IMR-90 (cell line): ENCODE data around the gene NRIP1. TPM values are rescaled to one million over a fixed set of nuclear protein-coding genes. Genes with fewer than 3 reads are reported as not detected.
A peak's percentile ranks its signal among the peaks of the same experiment; 100 is the strongest.

Experiments
- ATAC-seq: fragments of 200-7000 bp; cut with Tn5 transposase; 2 replicates; pipeline ENCODE4 v1.9.1; 2020; ENCODE audit warnings: low read depth, mild to moderate bottlenecking, moderate library complexity
- BruUV-seq: library from RNA; stranded (reverse); fragments of 400-500 nt; replicated peaks from 2 replicates; lab custom pipeline; 2021; lab: Mats Ljungman, UMichigan
- CTCF ChIA-PET: fragments of 300-600 bp; formaldehyde crosslinking; extraction: SDS; loops from one replicate; lab custom pipeline; 2021; ENCODE audit warnings: antibody characterized with exemption; lab: Yijun Ruan, JAX
- POLR2A ChIA-PET: fragments of 300-600 bp; sonication (Branson Sonifier 250); formaldehyde crosslinking; loops from one replicate; lab custom pipeline; 2022; ENCODE audit warnings: antibody characterized with exemption; ENCODE audit not compliant: unreplicated experiment; lab: Charles Lee
- DNase-seq: peaks from one replicate; pipeline ENCODE4 v3.0.0; 2013
- H2AFZ ChIP-seq: replicated peaks from 2 replicates; pipeline ENCODE3; 2013; ENCODE audit warnings: low read length, mild to moderate bottlenecking; ENCODE audit not compliant: poor library complexity
- H2AK5ac ChIP-seq: 2 replicates; pipeline ENCODE4 v1.6.1; 2013; ENCODE audit warnings: low read depth, low read length, inconsistent platforms
- H2AK9ac ChIP-seq: replicated peaks from 2 replicates; pipeline ENCODE3; 2013; ENCODE audit warnings: mild to moderate bottlenecking, low read depth, low read length, moderate library complexity; ENCODE audit not compliant: poor library complexity
- H2BK120ac ChIP-seq: 2 replicates; pipeline ENCODE4 v1.6.1; 2013; ENCODE audit warnings: low read depth, low read length, inconsistent platforms
- H2BK15ac ChIP-seq: 3 replicates; pipeline ENCODE4 v1.6.1; 2013; ENCODE audit warnings: low read depth, low read length, inconsistent platforms
- H2BK20ac ChIP-seq: 2 replicates; pipeline ENCODE4 v1.6.1; 2013; ENCODE audit warnings: low read depth, mild to moderate bottlenecking, inconsistent platforms, low read length, moderate library complexity
- H2BK5ac ChIP-seq: 2 replicates; pipeline ENCODE4 v1.6.1; 2013; ENCODE audit warnings: mild to moderate bottlenecking, low read depth, low read length, inconsistent platforms; ENCODE audit not compliant: poor library complexity, severe bottlenecking
- H3K14ac ChIP-seq: replicated peaks from 2 replicates; pipeline ENCODE4 v1.6.1; 2013; ENCODE audit warnings: low read depth, low read length, inconsistent platforms
- H3K18ac ChIP-seq: 2 replicates; pipeline ENCODE4 v1.6.1; 2013; ENCODE audit warnings: low read depth, low read length, control low read depth
- H3K23ac ChIP-seq: 2 replicates; pipeline ENCODE4 v1.6.1; 2013; ENCODE audit warnings: low read depth, low read length, inconsistent platforms
- H3K27ac ChIP-seq: 2 replicates; pipeline ENCODE4 v1.5.1; 2013; ENCODE audit warnings: mild to moderate bottlenecking, control low read depth, low read length; ENCODE audit not compliant: insufficient read depth
- H3K27me3 ChIP-seq: 2 replicates; pipeline ENCODE4 v1.6.1; 2013; ENCODE audit warnings: low read length; ENCODE audit not compliant: control insufficient read depth, insufficient read depth
- H3K36me3 ChIP-seq: 2 replicates; pipeline ENCODE4 v1.6.1; 2013; ENCODE audit warnings: low read length, mixed read lengths; ENCODE audit not compliant: control insufficient read depth, insufficient read depth
- H3K4ac ChIP-seq: 2 replicates; pipeline ENCODE4 v1.6.1; 2013; ENCODE audit warnings: low read depth, low read length, inconsistent platforms
- H3K4me1 ChIP-seq: 2 replicates; pipeline ENCODE4 v1.6.1; 2013; ENCODE audit warnings: low read length, mixed read lengths; ENCODE audit not compliant: control insufficient read depth, insufficient read depth
- H3K4me2 ChIP-seq: 2 replicates; pipeline ENCODE4 v1.6.1; 2013; ENCODE audit warnings: low read depth, mild to moderate bottlenecking, control low read depth, low read length, moderate library complexity
- H3K4me3 ChIP-seq: 2 replicates; pipeline ENCODE4 v1.5.1; 2013; ENCODE audit warnings: low read depth, mild to moderate bottlenecking, control low read depth, low read length, moderate library complexity; ENCODE audit not compliant: insufficient read depth
- H3K56ac ChIP-seq: 2 replicates; pipeline ENCODE4 v1.6.1; 2013; ENCODE audit warnings: low read length, inconsistent platforms; ENCODE audit not compliant: insufficient read depth; ENCODE audit errors: extremely low read depth
- H3K79me1 ChIP-seq, 2 experiments: 2 replicates each; pipeline ENCODE4 v1.6.1; 2013; ENCODE audit warnings: low read length in 2 of 2, inconsistent platforms in 1 of 2, low read depth in 1 of 2
- H3K9ac ChIP-seq: 2 replicates; pipeline ENCODE4 v1.6.1; 2013; ENCODE audit warnings: low read depth, low read length, control low read depth
- H3K9me1 ChIP-seq: 2 replicates; pipeline ENCODE4 v1.6.1; 2013; ENCODE audit warnings: low read length, inconsistent platforms; ENCODE audit not compliant: insufficient read depth
- H3K9me3 ChIP-seq: 2 replicates; pipeline ENCODE4 v1.6.1; 2013; ENCODE audit warnings: low read length; ENCODE audit not compliant: control insufficient read depth, insufficient read depth
- H4K20me1 ChIP-seq: 2 replicates; pipeline ENCODE4 v1.6.1; 2013; ENCODE audit warnings: low read length, inconsistent platforms; ENCODE audit not compliant: insufficient read depth
- H4K5ac ChIP-seq: 2 replicates; pipeline ENCODE4 v1.6.1; 2013; ENCODE audit warnings: mild to moderate bottlenecking, low read depth, low read length, control low read depth
- H4K8ac ChIP-seq, 2 experiments: 2 replicates each; pipeline ENCODE4 v1.6.1; 2013; ENCODE audit warnings: low read depth in 2 of 2, low read length in 2 of 2, control low read depth in 1 of 2, inconsistent platforms in 1 of 2
- H4K91ac ChIP-seq: 2 replicates; pipeline ENCODE4 v1.6.1; 2013; ENCODE audit warnings: low read depth, low read length, inconsistent platforms; ENCODE audit not compliant: insufficient read depth
- BHLHE40 ChIP-seq: fragments of 150-350 bp; IDR thresholded peaks from 2 replicates; pipeline ENCODE4 v1.6.1; 2016; ENCODE audit warnings: mild to moderate bottlenecking, low read depth, low read length
- CEBPB ChIP-seq: IDR thresholded peaks from 2 replicates; pipeline ENCODE4 v1.6.1; 2012; ENCODE audit warnings: low read depth, low read length, improper control_type of control experiment
- CHD1 ChIP-seq: IDR thresholded peaks from 2 replicates; pipeline ENCODE4 v1.6.1; 2012; ENCODE audit warnings: low read depth, low read length, improper control_type of control experiment
- ELK1 ChIP-seq: fragments of 150-350 bp; IDR thresholded peaks from 2 replicates; pipeline ENCODE4 v1.6.1; 2016; ENCODE audit warnings: low read depth, mild to moderate bottlenecking, low read length, moderate library complexity, borderline replicate concordance
- FOS ChIP-seq: fragments of 150-350 bp; IDR thresholded peaks from 2 replicates; pipeline ENCODE4 v1.6.1; 2016; ENCODE audit warnings: low read depth, low read length
- MAFK ChIP-seq: IDR thresholded peaks from 2 replicates; pipeline ENCODE4 v1.6.1; 2012; ENCODE audit warnings: low read depth, low read length, improper control_type of control experiment
- MAZ ChIP-seq: IDR thresholded peaks from 2 replicates; pipeline ENCODE4 v1.6.1; 2012; ENCODE audit warnings: low read depth, mild to moderate bottlenecking, low read length, improper control_type of control experiment, moderate library complexity, borderline replicate concordance
- MXI1 ChIP-seq: IDR thresholded peaks from 2 replicates; pipeline ENCODE4 v1.6.1; 2012; ENCODE audit warnings: low read depth, mild to moderate bottlenecking, low read length, moderate library complexity, borderline replicate concordance
- NFE2L2 ChIP-seq: fragments of 150-350 bp; IDR thresholded peaks from 2 replicates; pipeline ENCODE4 v1.6.1; 2016; ENCODE audit warnings: low read depth, mild to moderate bottlenecking, low read length
- POLR2A ChIP-seq: IDR thresholded peaks from 2 replicates; pipeline ENCODE4 v1.6.1; 2012; ENCODE audit warnings: mild to moderate bottlenecking, low read depth, low read length
- RAD21 ChIP-seq: IDR thresholded peaks from 2 replicates; pipeline ENCODE4 v1.6.1; 2012; ENCODE audit warnings: low read length, improper control_type of control experiment
- RCOR1 ChIP-seq: IDR thresholded peaks from 2 replicates; pipeline ENCODE4 v1.6.1; 2012; ENCODE audit warnings: mild to moderate bottlenecking, low read length, improper control_type of control experiment; ENCODE audit not compliant: insufficient replicate concordance
- RFX5 ChIP-seq: IDR thresholded peaks from 2 replicates; pipeline ENCODE4 v1.8.0; 2012; ENCODE audit warnings: low read depth, mild to moderate bottlenecking, low read length, moderate library complexity
- SMC3 ChIP-seq: fragments of 150-350 bp; IDR thresholded peaks from 2 replicates; pipeline ENCODE4 v1.6.1; 2016; ENCODE audit warnings: low read depth, mild to moderate bottlenecking, antibody characterized with exemption, low read length, moderate library complexity
- whole genome bisulfite sequencing, 2 experiments: methylation state at CpG; one replicate each; pipeline versions ENCODE4 v1.1.5 to v1.1.7; 2013; ENCODE audit warnings: missing lambda C conversion rate in 2 of 2; ENCODE audit not compliant: insufficient read length in 1 of 2; ENCODE audit errors: extremely low coverage in 2 of 2; 5-methylcytosine and 5-hydroxymethylcytosine counted together
- dilution Hi-C: fragments of 300-500 bp; cut with HindIII; formaldehyde crosslinking; loops from one replicate; pipeline ENCODE4 v1.14.3; 2018; ENCODE audit warnings: low sequenced_read_pairs; ENCODE audit not compliant: unreplicated experiment
- in situ Hi-C: fragments of 300-500 bp; cut with MboI; formaldehyde crosslinking; loops from 3 replicates; pipeline ENCODE4 v1.14.3; 2019; ENCODE audit warnings: low sequenced_read_pairs, inconsistent platforms, mixed read lengths
- intact Hi-C: fragments of 100-400 bp; cut with micrococcal nuclease; formaldehyde crosslinking; loops from 2 replicates; pipeline ENCODE4 v1.10.0; 2022
- polyA plus RNA-seq, 3 experiments: library from polyadenylated mRNA; depleted of rRNA; stranded (reverse); fragments of >200 nt; gene quantifications; 2 replicates each; pipeline ENCODE4 v1.2.3, GENCODE V29; 2012; ENCODE audit warnings: low replicate concordance in 1 of 3
- total RNA-seq: library from RNA; depleted of rRNA; stranded (reverse); fragments of >200 nt; gene quantifications from 2 replicates; pipeline ENCODE4 v1.2.3, GENCODE V29; 2012
- TF ChIP-seq, protein P1 (sequence below): fragments of 150-350 bp; IDR thresholded peaks from 2 replicates; pipeline ENCODE4 v1.6.1; 2017; ENCODE audit warnings: mild to moderate bottlenecking, antibody characterized with exemption, low read length, low read depth
- TF ChIP-seq, protein P2 (sequence below): conservative IDR thresholded peaks from 2 replicates; pipeline ENCODE4 v1.5.1; 2012; ENCODE audit warnings: mild to moderate bottlenecking, low read depth, low read length, improper control_type of control experiment

The NRIP1 gene
- total and polyA plus RNA-seq, 2 of the 4 experiments (the other 2 are of a cell fraction), result 9.6 to 73.8 TPM

DNA sequence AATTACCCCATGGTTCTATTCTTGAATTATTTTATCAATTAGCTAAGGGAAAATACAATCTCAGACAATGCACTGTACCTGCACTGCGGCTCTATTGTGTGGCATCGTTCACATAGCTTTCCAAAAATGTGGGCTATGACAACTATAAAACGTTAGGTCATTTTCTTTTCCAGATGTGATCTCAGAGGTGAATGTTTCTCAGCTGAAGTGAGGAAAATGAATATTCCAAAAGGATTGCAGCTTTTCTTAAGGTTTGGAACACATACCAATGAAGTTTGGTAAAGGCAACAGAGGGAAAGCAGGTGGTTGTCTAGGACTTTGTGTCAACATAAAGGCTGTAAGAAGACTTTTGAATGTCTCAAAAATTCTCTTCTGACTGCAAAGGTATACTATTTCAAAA is 105.5 kb downstream of the NRIP1 start:
- no peak overlapping the region for H2AK5ac ChIP-seq
- dilution Hi-C loops, result no loop called here
- H4K20me1 ChIP-seq, result no peaks in the 10 kb centered on the region

More for the DNA sequence above, 105.5 kb downstream of the NRIP1 start:
- BruUV-seq, result no TSS peak
- Histone ChIP-seq H4K8ac (no peak overlapping the region), H3K18ac (no peak overlapping the region), H3K4me2 (no peak overlapping the region), H3K27ac (no peak overlapping the region), H2AK9ac (no peak overlapping the region), H3K4ac (no peak overlapping the region), H2BK20ac (no peak overlapping the region), H3K9ac (no peak overlapping the region), H2BK120ac (no peak overlapping the region), H3K56ac (no peak overlapping the region), H3K23ac (no peak overlapping the region), H3K79me1 (peaks cover 11 to 12% of the 10 kb centered on the region in 2 experiments; a peak in 3 of 4 replicates), H3K14ac (no peak overlapping the region), H3K4me3 (no peak overlapping the region), H4K5ac (no peak overlapping the region), H2AFZ (no peak overlapping the region), H2BK15ac (no peak overlapping the region), H3K36me3 (peaks cover 2% of the 10 kb centered on the region; the same call in 1 of the 2 replicates), H3K27me3 (no peaks in the 10 kb centered on the region), H3K4me1 (peaks cover 21% of the 10 kb centered on the region), H3K9me3 (no peaks in the 10 kb centered on the region), H4K91ac (no peak overlapping the region), H2BK5ac (peak overlapping the region; percentile 95), H3K9me1 (no peaks in the 10 kb centered on the region)
- ChIA-PET CTCF (no interaction called here), POLR2A (no interaction called here)
- in situ Hi-C loops, result no loop called here
- intact Hi-C loops, result loop anchor here (5.0 kb wide), 1 partner anchor 92 kb away; no protein-coding TSS in a partner anchor
- WGBS, 2 experiments, result 40% methylated on average over 1 of the region's 3 CpGs; no CpG with 5 or more reads in 1 of the 2 experiments
- DNase-seq, result peak; percentile 43
- TF ChIP-seq MXI1 (no peak), BHLHE40 (no peak), MAZ (no peak), FOS (no peak), RCOR1 (no peak), MAFK (no peak), CHD1 (no peak), SMC3 (no peak), NFE2L2 (no peak), CEBPB (no peak), ELK1 (no peak), RAD21 (no peak), POLR2A (no peak), RFX5 (no peak)
- TF ChIP-seq, protein P1, sequence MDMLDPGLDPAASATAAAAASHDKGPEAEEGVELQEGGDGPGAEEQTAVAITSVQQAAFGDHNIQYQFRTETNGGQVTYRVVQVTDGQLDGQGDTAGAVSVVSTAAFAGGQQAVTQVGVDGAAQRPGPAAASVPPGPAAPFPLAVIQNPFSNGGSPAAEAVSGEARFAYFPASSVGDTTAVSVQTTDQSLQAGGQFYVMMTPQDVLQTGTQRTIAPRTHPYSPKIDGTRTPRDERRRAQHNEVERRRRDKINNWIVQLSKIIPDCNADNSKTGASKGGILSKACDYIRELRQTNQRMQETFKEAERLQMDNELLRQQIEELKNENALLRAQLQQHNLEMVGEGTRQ, result no peak
- TF ChIP-seq, protein P2, sequence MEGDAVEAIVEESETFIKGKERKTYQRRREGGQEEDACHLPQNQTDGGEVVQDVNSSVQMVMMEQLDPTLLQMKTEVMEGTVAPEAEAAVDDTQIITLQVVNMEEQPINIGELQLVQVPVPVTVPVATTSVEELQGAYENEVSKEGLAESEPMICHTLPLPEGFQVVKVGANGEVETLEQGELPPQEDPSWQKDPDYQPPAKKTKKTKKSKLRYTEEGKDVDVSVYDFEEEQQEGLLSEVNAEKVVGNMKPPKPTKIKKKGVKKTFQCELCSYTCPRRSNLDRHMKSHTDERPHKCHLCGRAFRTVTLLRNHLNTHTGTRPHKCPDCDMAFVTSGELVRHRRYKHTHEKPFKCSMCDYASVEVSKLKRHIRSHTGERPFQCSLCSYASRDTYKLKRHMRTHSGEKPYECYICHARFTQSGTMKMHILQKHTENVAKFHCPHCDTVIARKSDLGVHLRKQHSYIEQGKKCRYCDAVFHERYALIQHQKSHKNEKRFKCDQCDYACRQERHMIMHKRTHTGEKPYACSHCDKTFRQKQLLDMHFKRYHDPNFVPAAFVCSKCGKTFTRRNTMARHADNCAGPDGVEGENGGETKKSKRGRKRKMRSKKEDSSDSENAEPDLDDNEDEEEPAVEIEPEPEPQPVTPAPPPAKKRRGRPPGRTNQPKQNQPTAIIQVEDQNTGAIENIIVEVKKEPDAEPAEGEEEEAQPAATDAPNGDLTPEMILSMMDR, result no peak
- ATAC-seq, result no peak
